Esophagus muscularis mucosa (tissue), 3 donors: ENCODE data around the gene DCP1B.

Experiments used
- CTCF ChIP-seq, 3 experiments: fragments of 200-600 bp in 2 of 3; fragments of 450-650 bp in 1 of 3; sonication (generic) in 2 of 3; IDR thresholded peaks; one replicate each; pipeline ENCODE4 v1.5.1; 2017 to 2019; ENCODE audit warnings: antibody characterized with exemption in 3 of 3, mild to moderate bottlenecking in 2 of 3, moderate library complexity in 1 of 3
- POLR2A ChIP-seq: fragments of 450-650 bp; IDR thresholded peaks from one replicate; pipeline ENCODE4 v1.6.1; 2017; ENCODE audit warnings: antibody characterized with exemption, moderate library complexity, mild to moderate bottlenecking, low read depth

GRCh38 chr12:1980282-1980681, 24.0 kb downstream of the DCP1B start:
- TF ChIP-seq CTCF (IDR thresholded peaks at IDR 0.05) (no peak), POLR2A (no peak)
